Activated naive CD8-positive, alpha-beta T cell treated with anti-CD3 and anti-CD28 coated beads, Interleukin-2, amount 10 ng/mL, durations not matched to agents 7 days and 5 days (primary cell): ENCODE measurements around the gene AKT2. TPM values are rescaled to one million over a fixed set of nuclear protein-coding genes. Genes with fewer than 3 reads are reported as not detected.

Experiments used
- ATAC-seq: fragments of 150-1000 bp; cut with Tn5 transposase; one replicate; pipeline ENCODE4 v1.10.0; 2021; ENCODE audit warnings: low read depth, moderate library complexity
- POLR2A ChIA-PET: fragments of 350-600 bp; sonication (Branson Sonifier 250); formaldehyde crosslinking; loops from one replicate; lab custom pipeline; 2021; ENCODE audit warnings: antibody characterized with exemption; lab: Charles Lee
- DNase-seq: peaks from one replicate; pipeline ENCODE4 v3.0.0; 2021
- H3K27ac Mint-ChIP-seq: one replicate; pipeline ENCODE4 v1.8.0; 2022; ENCODE audit warnings: mild to moderate bottlenecking, mixed read lengths
- H3K27me3 Mint-ChIP-seq: one replicate; pipeline ENCODE4 v1.8.0; 2022; ENCODE audit warnings: mild to moderate bottlenecking, moderate library complexity, mixed read lengths
- H3K36me3 Mint-ChIP-seq: one replicate; pipeline ENCODE4 v1.8.0; 2021; ENCODE audit warnings: mild to moderate bottlenecking, mixed read lengths
- H3K4me1 Mint-ChIP-seq: one replicate; pipeline ENCODE4 v1.8.0; 2021; ENCODE audit warnings: mixed read lengths
- H3K4me3 Mint-ChIP-seq: one replicate; pipeline ENCODE4 v1.8.0; 2022; ENCODE audit warnings: mild to moderate bottlenecking, moderate library complexity, mixed read lengths
- H3K9me3 Mint-ChIP-seq: one replicate; pipeline ENCODE4 v1.8.0; 2021; ENCODE audit warnings: mixed read lengths
- total RNA-seq, 2 experiments: library from RNA; stranded (reverse); gene quantifications; one replicate each; pipeline ENCODE4 v1.2.3, GENCODE V29; 2021

The AKT2 gene
- total RNA-seq, 2 experiments from 2014 or later: 164 to 170 TPM

DNA sequence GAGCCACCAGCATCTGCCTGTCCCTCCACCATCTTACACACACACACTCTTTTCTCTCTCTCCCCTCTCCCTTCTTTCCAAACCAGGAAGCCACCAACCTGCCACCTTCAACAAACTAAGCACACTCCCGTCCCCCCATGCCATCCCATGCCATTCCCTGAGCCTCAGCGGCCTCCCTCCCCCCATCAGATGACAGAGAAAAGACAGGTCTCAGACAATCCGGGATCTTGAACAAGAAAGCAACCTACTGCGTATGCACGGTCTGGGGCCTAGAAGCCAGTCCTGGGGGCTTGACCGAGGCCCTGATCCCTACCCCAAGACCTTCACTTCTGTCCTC, 19.4 kb downstream of the AKT2 start:
- no peaks in the 10 kb centered on the region for H3K9me3 Mint-ChIP-seq
- ATAC-seq: no peak
- DNase-seq: no peak
- H3K27ac Mint-ChIP-seq: no peak overlapping the region
- peaks cover 11% of the 10 kb centered on the region for H3K4me1 Mint-ChIP-seq
- no peak overlapping the region for H3K4me3 Mint-ChIP-seq
- peaks cover 30% of the 10 kb centered on the region for H3K36me3 Mint-ChIP-seq
- no peaks in the 10 kb centered on the region for H3K27me3 Mint-ChIP-seq
- POLR2A ChIA-PET: no interaction called here

DNA sequence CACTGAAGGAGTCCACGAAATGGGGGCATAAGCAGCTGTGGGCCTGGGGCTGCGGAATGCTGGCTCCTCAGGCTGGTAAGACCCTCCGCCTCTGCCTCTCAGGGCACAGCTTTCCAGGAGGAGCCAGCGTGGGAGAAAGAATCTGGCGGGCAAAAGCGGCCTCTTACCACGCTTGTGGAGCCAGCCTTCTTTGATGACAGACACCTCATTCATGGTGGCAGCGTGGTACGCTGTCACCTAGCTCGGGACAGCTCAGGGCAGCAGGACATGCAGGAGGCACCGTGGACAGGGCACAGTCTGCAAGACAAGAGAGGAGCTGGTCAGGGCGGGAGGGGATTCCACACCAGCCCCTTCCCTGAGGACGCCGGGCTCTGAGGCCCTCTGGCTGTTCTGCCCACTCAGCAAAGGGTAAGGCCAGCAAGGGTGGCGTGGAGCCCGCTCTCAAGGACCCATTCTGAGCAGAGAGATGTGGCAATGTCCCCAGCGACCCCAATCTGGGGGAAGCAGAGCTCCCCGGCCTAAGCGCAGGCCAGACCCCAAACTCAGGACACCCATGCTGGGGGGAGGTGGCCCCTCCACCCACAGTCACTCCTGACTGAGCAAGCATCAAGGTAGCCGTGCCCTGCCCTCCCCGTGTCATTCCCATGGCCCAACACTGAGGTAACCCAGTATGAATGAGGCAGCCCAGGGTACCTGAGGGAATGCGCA, 19.9 kb downstream of the AKT2 start:
- Mint-ChIP-seq H3K36me3 (peaks cover 30% of the 10 kb centered on the region), H3K9me3 (no peaks in the 10 kb centered on the region), H3K27ac (no peak overlapping the region), H3K4me1 (peaks cover 11% of the 10 kb centered on the region), H3K4me3 (no peak overlapping the region), H3K27me3 (no peaks in the 10 kb centered on the region)
- ATAC-seq (no peak), DNase-seq (no peak)
- POLR2A ChIA-PET: interaction anchor here (0.6 kb wide), 1 partner anchor 86 kb away, joined by 3 read pairs; no protein-coding TSS in a partner anchor

DNA sequence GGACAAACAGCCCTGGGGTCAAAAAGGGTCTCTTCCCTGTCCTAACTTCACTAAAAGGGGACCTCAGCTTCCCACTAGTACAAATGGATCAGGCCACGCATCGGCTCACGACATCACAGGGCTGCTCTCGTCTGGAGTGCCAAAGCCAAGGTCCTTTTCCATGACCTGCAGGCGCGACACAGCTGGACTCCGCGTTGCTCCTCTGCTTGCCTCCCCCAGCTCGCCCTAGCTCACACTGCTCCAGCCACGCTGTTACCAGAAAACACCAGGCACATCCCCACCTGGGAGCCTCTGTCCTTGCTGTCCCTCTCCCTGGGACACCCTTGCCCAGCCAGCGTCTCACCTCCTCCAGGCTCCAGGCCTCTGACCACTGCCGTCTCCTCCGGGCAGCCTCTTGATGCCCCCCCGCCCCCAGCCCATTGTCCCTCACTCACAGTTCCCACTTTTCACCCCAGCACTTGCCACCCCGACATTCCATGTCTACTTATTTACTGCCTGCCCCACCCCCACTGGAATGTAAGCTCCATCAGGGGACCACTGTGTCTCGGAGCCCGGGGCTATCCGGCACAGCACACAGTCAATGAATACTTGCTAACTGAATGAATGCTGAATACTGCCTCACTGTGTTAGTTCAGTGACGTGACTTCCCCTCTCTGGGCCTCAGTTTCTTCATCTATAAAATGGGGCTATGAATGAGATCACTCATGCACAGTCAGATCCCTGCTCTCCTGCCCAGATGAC, 20.7 kb downstream of the AKT2 start:
- POLR2A ChIA-PET: no interaction called here
- DNase-seq: no peak
- peaks cover 30% of the 10 kb centered on the region for H3K36me3 Mint-ChIP-seq
- no peak for ATAC-seq
- H3K4me1 Mint-ChIP-seq: peaks cover 11% of the 10 kb centered on the region
- H3K27ac Mint-ChIP-seq: no peak overlapping the region
- no peaks in the 10 kb centered on the region for H3K9me3 Mint-ChIP-seq
- no peak overlapping the region for H3K4me3 Mint-ChIP-seq
- no peaks in the 10 kb centered on the region for H3K27me3 Mint-ChIP-seq

DNA sequence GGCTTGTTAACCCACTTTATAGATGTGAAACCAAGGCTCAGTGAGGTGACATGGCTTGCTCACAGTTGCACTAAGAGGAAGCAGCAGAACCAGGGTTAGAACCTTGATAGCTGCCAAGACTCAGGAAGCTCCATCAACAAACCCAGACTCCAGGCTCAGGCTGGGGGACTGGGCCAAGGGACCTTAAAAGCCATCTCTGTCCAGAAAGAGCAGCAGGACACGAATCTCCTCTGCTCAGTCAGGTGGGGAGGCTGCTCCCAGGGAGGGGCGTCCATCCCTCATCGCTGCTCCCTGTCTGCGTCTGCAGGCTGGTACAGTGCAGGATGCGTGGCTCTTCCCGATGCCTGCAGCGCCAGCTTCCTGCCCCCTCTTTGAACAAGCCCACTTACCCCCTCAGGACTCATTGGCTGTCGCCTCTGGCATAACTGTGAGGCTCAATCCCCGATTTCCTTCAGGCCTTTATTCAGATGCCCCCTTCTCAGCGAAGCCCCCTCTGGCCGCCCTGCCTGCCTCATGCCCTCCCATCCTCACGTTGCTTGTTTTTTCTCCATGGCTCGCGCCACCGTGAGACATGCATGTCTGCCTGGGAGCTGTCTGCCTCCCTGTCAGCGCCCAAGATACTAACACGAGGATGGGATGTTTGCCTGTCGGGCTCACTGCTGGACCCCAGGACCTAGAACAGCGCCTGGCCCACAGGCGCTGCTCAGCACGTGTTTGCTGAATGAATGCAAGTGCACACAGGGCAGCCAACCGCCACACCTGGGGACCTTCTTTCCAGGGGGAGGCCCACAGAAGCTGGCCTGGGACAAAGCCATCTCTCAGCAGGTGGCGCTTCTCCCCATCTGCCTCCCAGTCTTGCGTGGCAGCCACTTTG, 21.5 kb downstream of the AKT2 start:
- Mint-ChIP-seq H3K36me3 (peaks cover 30% of the 10 kb centered on the region), H3K27me3 (no peaks in the 10 kb centered on the region), H3K9me3 (no peaks in the 10 kb centered on the region), H3K4me1 (peaks cover 11% of the 10 kb centered on the region), H3K4me3 (no peak overlapping the region), H3K27ac (no peak overlapping the region)
- POLR2A ChIA-PET: no interaction called here
- ATAC-seq (no peak), DNase-seq (no peak)

GRCh38 chr19:40262422-40262821, 22.7 kb downstream of the AKT2 start:
- POLR2A ChIA-PET: no interaction called here
- H3K4me3 Mint-ChIP-seq: no peak overlapping the region
- H3K9me3 Mint-ChIP-seq: no peaks in the 10 kb centered on the region
- H3K36me3 Mint-ChIP-seq: peaks cover 28% of the 10 kb centered on the region
- DNase-seq (no peak), ATAC-seq (no peak)
- H3K27me3 Mint-ChIP-seq: no peaks in the 10 kb centered on the region
- H3K27ac Mint-ChIP-seq: no peak overlapping the region
- peaks cover 9% of the 10 kb centered on the region for H3K4me1 Mint-ChIP-seq

DNA sequence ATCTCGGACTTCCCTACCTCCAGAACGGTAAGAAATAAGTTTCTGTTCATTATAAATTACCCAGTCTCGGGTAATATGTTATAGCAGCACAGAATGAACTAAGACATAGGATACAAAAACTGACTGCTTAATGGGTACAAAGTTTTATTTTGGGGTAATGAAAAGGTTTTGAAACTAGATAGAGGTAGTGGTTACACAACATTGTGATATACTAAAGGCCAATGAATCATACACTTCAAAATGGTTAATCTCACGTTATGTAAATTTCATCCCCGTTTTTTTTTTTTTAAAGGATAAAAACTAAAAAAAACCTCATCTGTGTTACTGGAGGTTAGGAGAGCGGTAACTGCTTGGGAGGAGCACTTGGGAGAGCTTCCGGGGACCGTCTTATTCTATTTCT, 23.5 kb downstream of the AKT2 start:
- no peak for DNase-seq
- Mint-ChIP-seq H3K36me3 (peaks cover 28% of the 10 kb centered on the region), H3K27ac (no peak overlapping the region), H3K4me3 (no peak overlapping the region), H3K27me3 (no peaks in the 10 kb centered on the region), H3K9me3 (no peaks in the 10 kb centered on the region), H3K4me1 (peaks cover 7% of the 10 kb centered on the region)
- POLR2A ChIA-PET: no interaction called here
- no peak for ATAC-seq

DNA sequence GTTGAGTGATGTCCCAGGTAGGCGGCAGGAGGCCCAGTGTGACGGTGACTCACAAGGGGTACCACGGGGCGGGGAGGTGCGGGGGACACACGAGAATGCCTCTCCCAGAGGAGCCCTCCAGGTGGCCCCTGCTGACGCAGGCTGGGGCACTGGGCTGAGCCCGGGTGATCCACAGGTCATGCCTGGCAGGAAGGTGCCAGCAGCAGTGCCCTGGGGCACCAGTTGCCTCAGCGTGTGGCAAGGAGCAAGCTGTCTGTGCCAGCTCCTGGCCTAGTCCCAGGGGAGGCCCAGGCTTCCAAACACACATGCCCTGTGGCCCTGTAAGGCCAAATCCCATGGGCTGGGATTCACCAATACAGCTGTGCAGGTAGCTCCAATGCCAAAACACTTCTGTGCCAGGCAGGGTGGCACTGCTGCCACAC, 28.0 kb downstream of the AKT2 start:
- Mint-ChIP-seq H3K9me3 (no peaks in the 10 kb centered on the region), H3K27me3 (no peaks in the 10 kb centered on the region), H3K4me1 (peaks cover 7% of the 10 kb centered on the region), H3K4me3 (no peak overlapping the region), H3K27ac (no peak overlapping the region), H3K36me3 (peaks cover 22% of the 10 kb centered on the region)
- ATAC-seq: no peak
- POLR2A ChIA-PET: no interaction called here
- DNase-seq: no peak

DNA sequence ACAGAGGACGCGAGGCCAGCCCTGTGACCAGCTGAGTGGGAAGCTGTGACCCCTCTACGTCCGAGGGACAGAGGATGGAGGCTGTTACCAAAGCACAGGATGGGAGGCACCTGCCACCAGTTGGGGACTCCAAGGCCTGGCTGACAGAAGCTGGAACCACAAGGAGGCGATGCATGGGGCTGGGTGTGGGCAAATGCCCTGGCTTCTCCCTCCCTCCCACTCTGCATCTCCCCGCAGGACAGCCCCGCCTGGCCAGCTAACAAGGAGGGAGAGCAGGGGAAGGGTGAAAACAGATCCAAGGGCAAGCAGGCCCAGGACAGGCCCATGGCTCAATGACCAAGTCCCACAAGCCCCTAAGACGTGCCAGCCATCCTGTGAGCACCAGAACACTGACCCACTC, 28.6 kb downstream of the AKT2 start:
- Mint-ChIP-seq H3K27ac (no peak overlapping the region), H3K36me3 (peaks cover 20% of the 10 kb centered on the region), H3K4me1 (peaks cover 7% of the 10 kb centered on the region), H3K27me3 (no peaks in the 10 kb centered on the region), H3K9me3 (no peaks in the 10 kb centered on the region), H3K4me3 (no peak overlapping the region)
- DNase-seq (no peak), ATAC-seq (no peak)
- POLR2A ChIA-PET: no interaction called here

- DNase-seq (no peak), ATAC-seq (no peak)
- Mint-ChIP-seq H3K9me3 (no peaks in the 10 kb centered on the region), H3K36me3 (peaks cover 18% of the 10 kb centered on the region), H3K4me3 (no peak overlapping the region), H3K27me3 (no peaks in the 10 kb centered on the region), H3K4me1 (peaks cover 6% of the 10 kb centered on the region), H3K27ac (no peak overlapping the region)
- POLR2A ChIA-PET: no interaction called here
These were observed 29.5 kb downstream of the AKT2 start for GRCh38 chr19:40255619-40256166.

- H3K4me1 Mint-ChIP-seq: peaks cover 6% of the 10 kb centered on the region
- H3K4me3 Mint-ChIP-seq: no peak overlapping the region
- no peak for DNase-seq
- POLR2A ChIA-PET: no interaction called here
- ATAC-seq: no peak
- H3K9me3 Mint-ChIP-seq: no peaks in the 10 kb centered on the region
- no peaks in the 10 kb centered on the region for H3K27me3 Mint-ChIP-seq
- peaks cover 19% of the 10 kb centered on the region for H3K36me3 Mint-ChIP-seq
- no peak overlapping the region for H3K27ac Mint-ChIP-seq
These were observed 30.3 kb downstream of the AKT2 start for GRCh38 chr19:40254714-40255418.

- DNase-seq: no peak
- H3K4me1 Mint-ChIP-seq: peaks cover 10% of the 10 kb centered on the region
- ATAC-seq: no peak
- peaks cover 22% of the 10 kb centered on the region for H3K36me3 Mint-ChIP-seq
- H3K4me3 Mint-ChIP-seq: no peak overlapping the region
- POLR2A ChIA-PET: no interaction called here
- H3K27me3 Mint-ChIP-seq: no peaks in the 10 kb centered on the region
- no peak overlapping the region for H3K27ac Mint-ChIP-seq
- H3K9me3 Mint-ChIP-seq: no peaks in the 10 kb centered on the region
These were observed 31.5 kb downstream of the AKT2 start for GRCh38 chr19:40253611-40254092.

DNA sequence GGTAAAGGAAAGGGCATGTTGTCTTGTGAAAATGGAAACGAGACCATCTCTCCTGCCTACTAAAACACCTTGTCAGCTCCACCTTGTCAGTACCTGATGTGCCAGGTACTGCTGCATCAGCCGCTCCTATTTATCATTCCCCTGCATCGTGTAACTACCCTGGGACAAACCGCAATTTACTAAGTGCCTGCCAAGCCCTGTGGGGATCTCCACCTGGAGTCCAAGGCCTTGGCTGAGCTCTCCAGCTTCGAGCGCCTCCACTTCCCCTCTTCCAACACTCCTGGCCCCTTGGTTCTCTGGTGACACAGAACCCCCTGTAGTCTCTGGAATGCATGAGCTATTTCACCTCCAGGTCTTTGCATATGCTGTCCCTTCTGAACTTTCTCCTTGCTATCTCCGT, 32.8 kb downstream of the AKT2 start:
- H3K27ac Mint-ChIP-seq: no peak overlapping the region
- DNase-seq: no peak
- H3K4me3 Mint-ChIP-seq: no peak overlapping the region
- no peaks in the 10 kb centered on the region for H3K27me3 Mint-ChIP-seq
- H3K36me3 Mint-ChIP-seq: peaks cover 22% of the 10 kb centered on the region
- ATAC-seq: no peak
- POLR2A ChIA-PET: no interaction called here
- no peaks in the 10 kb centered on the region for H3K9me3 Mint-ChIP-seq
- H3K4me1 Mint-ChIP-seq: peaks cover 7% of the 10 kb centered on the region

- DNase-seq: no peak
- no peak overlapping the region for H3K4me3 Mint-ChIP-seq
- no peak overlapping the region for H3K27ac Mint-ChIP-seq
- no peaks in the 10 kb centered on the region for H3K27me3 Mint-ChIP-seq
- H3K9me3 Mint-ChIP-seq: no peaks in the 10 kb centered on the region
- POLR2A ChIA-PET: no interaction called here
- peaks cover 22% of the 10 kb centered on the region for H3K36me3 Mint-ChIP-seq
- peaks cover 7% of the 10 kb centered on the region for H3K4me1 Mint-ChIP-seq
- ATAC-seq: no peak
These were observed 33.2 kb downstream of the AKT2 start for GRCh38 chr19:40251991-40252390.
